PC-3 (cell line): Measurements from ENCODE around the gene TMEM250. TPM values are rescaled to one million over a fixed set of nuclear protein-coding genes. Genes with fewer than 3 reads are reported as not detected.

Source experiments
- ATAC-seq: fragments of 200-7000 bp; cut with Tn5 transposase; 2 replicates; pipeline ENCODE4 v1.9.1; 2020; ENCODE audit warnings: mild to moderate bottlenecking, moderate library complexity
- BruUV-seq: library from RNA; stranded (reverse); fragments of 400-500 nt; replicated peaks from 2 replicates; lab custom pipeline; 2021; lab: Mats Ljungman, UMichigan
- CTCF ChIA-PET: fragments of 300-600 bp; sonication (Branson Sonifier 250); formaldehyde crosslinking; loops from one replicate; lab custom pipeline; 2022; ENCODE audit warnings: antibody characterized with exemption; lab: Charles Lee
- POLR2A ChIA-PET: fragments of 300-600 bp; sonication (Branson Sonifier 250); formaldehyde crosslinking; loops from one replicate; lab custom pipeline; 2022; ENCODE audit warnings: antibody characterized with exemption; ENCODE audit not compliant: unreplicated experiment; lab: Charles Lee
- DNase-seq: peaks from one replicate; pipeline ENCODE4 v3.0.0-alpha.2; 2015
- H2AFZ ChIP-seq: fragments of 300-600 bp; sonication (generic); 2 replicates; pipeline ENCODE4 v1.6.0; 2016; ENCODE audit warnings: antibody characterized with exemption, low read length
- H3F3A ChIP-seq: fragments of 300-600 bp; sonication (generic); one replicate; pipeline ENCODE4 v1.6.0; 2017; ENCODE audit warnings: antibody characterized with exemption, low read length, control low read depth, mild to moderate bottlenecking; ENCODE audit not compliant: unreplicated experiment
- H3K27ac ChIP-seq: fragments of 300-600 bp; sonication (generic); 2 replicates; pipeline ENCODE4 v1.5.1; 2016; ENCODE audit warnings: mild to moderate bottlenecking, low read length
- H3K27me3 ChIP-seq: fragments of 300-600 bp; sonication (generic); 2 replicates; pipeline ENCODE4 v1.6.1; 2016; ENCODE audit warnings: low read length, mixed read lengths
- H3K36me3 ChIP-seq: fragments of 300-600 bp; sonication (generic); 2 replicates; pipeline ENCODE4 v1.6.1; 2016; ENCODE audit warnings: low read depth, mixed run types, low read length, mixed read lengths
- H3K4me1 ChIP-seq: fragments of 300-600 bp; sonication (generic); 2 replicates; pipeline ENCODE4 v1.5.1; 2016; ENCODE audit warnings: low read length; ENCODE audit not compliant: insufficient read depth
- H3K4me2 ChIP-seq: fragments of 300-600 bp; sonication (generic); 2 replicates; pipeline ENCODE4 v1.6.0; 2016; ENCODE audit warnings: low read length
- H3K4me3 ChIP-seq: fragments of 300-600 bp; sonication (generic); 2 replicates; pipeline ENCODE4 v1.5.1; 2016; ENCODE audit warnings: mild to moderate bottlenecking, low read length, mixed read lengths
- H3K79me2 ChIP-seq: fragments of 300-600 bp; sonication (generic); 2 replicates; pipeline ENCODE4 v1.6.1; 2017; ENCODE audit warnings: low read length, mixed read lengths
- H3K9ac ChIP-seq: fragments of 300-600 bp; sonication (generic); 2 replicates; pipeline ENCODE4 v1.6.0; 2016; ENCODE audit warnings: mild to moderate bottlenecking, low read length
- H3K9me2 ChIP-seq: fragments of 300-600 bp; sonication (generic); replicated peaks from 2 replicates; pipeline ENCODE4 v1.6.1; 2016; ENCODE audit warnings: mixed run types, low read length, mixed read lengths
- H3K9me3 ChIP-seq: fragments of 300-600 bp; sonication (generic); 2 replicates; pipeline ENCODE4 v1.6.1; 2016; ENCODE audit warnings: low read length, mixed read lengths
- H4K20me1 ChIP-seq: fragments of 300-600 bp; sonication (generic); 2 replicates; pipeline ENCODE4 v1.6.1; 2016; ENCODE audit warnings: low read length, mixed read lengths
- EZH2 ChIP-seq: fragments of 300-600 bp; sonication (generic); IDR thresholded peaks from one replicate; pipeline ENCODE4 v1.6.1; 2017; ENCODE audit warnings: antibody characterized with exemption, mild to moderate bottlenecking, low read length; ENCODE audit not compliant: unreplicated experiment
- EZH2phosphoT487 ChIP-seq: fragments of 300-600 bp; sonication (generic); IDR thresholded peaks from 2 replicates; pipeline ENCODE4 v1.6.1; 2018; ENCODE audit warnings: mild to moderate bottlenecking, antibody characterized with exemption, low read length, borderline replicate concordance
- intact Hi-C: fragments of 100-400 bp; cut with micrococcal nuclease; formaldehyde crosslinking; loops from 2 replicates; pipeline ENCODE4 v1.9.0; 2023
- total RNA-seq: library from RNA; depleted of rRNA; stranded (reverse); fragments of >200 nt; gene quantifications from 2 replicates; pipeline ENCODE4 v1.2.3, GENCODE V29; 2014
- TF ChIP-seq, protein P1 (sequence below): fragments of 300-600 bp; sonication (generic); conservative IDR thresholded peaks from 2 replicates; pipeline ENCODE4 v1.5.1; 2017; ENCODE audit warnings: antibody characterized with exemption, low read depth, mild to moderate bottlenecking, low read length

Gene TMEM250
- total RNA-seq, 1 experiment from 2014 or later = 64.7 TPM

DNA sequence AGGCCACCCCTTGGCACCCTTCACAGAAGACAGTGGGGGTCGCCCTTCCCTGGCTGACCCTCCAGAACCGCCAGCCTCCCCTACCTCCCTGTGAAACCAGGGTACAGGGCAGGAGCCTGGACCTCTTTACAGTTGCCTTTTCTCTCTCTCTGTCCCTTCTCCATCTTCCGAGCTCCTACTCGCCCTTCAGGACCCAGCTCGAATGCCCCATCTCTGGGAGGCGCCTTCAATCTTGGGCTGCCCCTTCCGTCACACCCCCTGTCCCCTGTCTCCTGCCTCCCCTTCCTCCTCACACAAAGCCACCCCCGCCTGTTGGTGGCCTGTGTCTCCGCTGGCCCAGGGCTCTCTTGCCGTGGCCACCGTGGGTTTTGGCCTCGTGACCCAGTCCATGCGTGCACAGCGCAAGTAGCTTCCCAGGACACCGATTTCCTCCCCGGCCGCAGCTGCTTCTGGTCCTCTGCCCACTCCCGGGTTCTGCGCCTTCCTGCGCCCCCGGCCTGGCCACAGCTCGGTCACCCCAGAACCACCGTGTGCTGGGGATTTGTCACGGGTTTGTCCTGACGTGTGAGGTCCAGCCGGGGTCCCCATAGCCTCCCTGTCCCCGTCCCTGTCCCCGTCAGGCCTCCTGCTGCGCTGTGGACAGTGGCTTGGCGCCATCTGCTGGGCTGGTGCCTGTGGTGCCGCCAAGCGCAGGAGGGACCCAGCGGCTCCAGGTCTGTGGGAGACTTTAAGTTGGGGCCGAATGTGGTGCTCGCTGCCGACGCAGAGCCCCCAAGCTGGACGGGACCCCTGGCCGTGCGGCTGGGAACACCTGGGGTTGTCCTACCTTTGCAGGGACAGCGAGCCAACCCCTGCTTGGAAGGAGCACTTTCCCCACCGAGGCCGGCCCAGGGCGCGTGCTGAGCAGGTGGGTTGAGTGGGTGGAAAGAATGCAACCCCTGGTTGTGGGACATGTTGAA lies 4.0 kb upstream of the TMEM250 start:
- no peaks in the 10 kb centered on the region for H4K20me1 ChIP-seq
- no peak overlapping the region for H3K4me3 ChIP-seq
- ChIA-PET CTCF (interaction anchor here (0.6 kb wide), 1 partner anchor 327 kb away, joined by 3 read pairs; no protein-coding TSS in a partner anchor), POLR2A (no interaction called here)
- H3K79me2 ChIP-seq = peaks cover 11% of the 10 kb centered on the region
- peak; percentile 40 for ATAC-seq
- no peaks in the 10 kb centered on the region for H3K9me3 ChIP-seq
- H3K9ac ChIP-seq = no peak overlapping the region
- intact Hi-C loops = loop anchor here (2.0 kb wide), 2 partner anchors 34 to 156 kb away; no protein-coding TSS in a partner anchor
- H3K36me3 ChIP-seq = no peaks in the 10 kb centered on the region
- H3K27me3 ChIP-seq = no peaks in the 10 kb centered on the region
- H3F3A ChIP-seq = no peaks in the 10 kb centered on the region
- no peak overlapping the region for H2AFZ ChIP-seq
- H3K4me1 ChIP-seq = peaks cover under 1% of the 10 kb centered on the region; the same call in 1 of the 2 replicates
- no peak overlapping the region for H3K4me2 ChIP-seq
- TF ChIP-seq EZH2phosphoT487 = no peak
- no peak for TF ChIP-seq EZH2
- TF ChIP-seq, protein P1, sequence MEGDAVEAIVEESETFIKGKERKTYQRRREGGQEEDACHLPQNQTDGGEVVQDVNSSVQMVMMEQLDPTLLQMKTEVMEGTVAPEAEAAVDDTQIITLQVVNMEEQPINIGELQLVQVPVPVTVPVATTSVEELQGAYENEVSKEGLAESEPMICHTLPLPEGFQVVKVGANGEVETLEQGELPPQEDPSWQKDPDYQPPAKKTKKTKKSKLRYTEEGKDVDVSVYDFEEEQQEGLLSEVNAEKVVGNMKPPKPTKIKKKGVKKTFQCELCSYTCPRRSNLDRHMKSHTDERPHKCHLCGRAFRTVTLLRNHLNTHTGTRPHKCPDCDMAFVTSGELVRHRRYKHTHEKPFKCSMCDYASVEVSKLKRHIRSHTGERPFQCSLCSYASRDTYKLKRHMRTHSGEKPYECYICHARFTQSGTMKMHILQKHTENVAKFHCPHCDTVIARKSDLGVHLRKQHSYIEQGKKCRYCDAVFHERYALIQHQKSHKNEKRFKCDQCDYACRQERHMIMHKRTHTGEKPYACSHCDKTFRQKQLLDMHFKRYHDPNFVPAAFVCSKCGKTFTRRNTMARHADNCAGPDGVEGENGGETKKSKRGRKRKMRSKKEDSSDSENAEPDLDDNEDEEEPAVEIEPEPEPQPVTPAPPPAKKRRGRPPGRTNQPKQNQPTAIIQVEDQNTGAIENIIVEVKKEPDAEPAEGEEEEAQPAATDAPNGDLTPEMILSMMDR = peak; percentile 88
- H3K9me2 ChIP-seq = no peaks in the 10 kb centered on the region
- DNase-seq = peak; percentile 61
- H3K27ac ChIP-seq = no peak overlapping the region
- BruUV-seq = no TSS peak

DNA sequence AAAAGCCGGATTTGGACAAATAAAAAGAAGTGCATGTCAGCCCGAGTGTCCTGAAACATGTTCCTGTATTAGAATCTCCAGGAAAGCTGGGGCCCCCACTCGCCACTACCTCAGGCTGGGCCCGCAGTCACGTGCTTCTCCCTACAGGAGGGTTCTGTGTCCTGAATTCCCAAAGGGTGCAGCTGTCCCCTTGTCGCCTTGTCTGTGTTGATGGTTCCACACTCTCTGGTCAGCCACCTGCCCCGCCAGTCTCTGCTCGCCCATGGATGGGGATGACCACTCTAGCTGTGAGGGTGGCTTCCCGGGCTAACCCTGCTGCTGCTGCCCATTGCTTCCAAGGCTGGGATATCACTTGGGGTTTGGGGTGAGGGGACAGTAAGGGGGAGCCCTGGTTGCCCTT lies 3.1 kb upstream of the TMEM250 start:
- ChIA-PET CTCF (interaction anchor here (0.6 kb wide), 2 partner anchors 32 to 115 kb away, joined by 3 to 4 read pairs; no protein-coding TSS in a partner anchor), POLR2A (no interaction called here)
- no peak for DNase-seq
- Histone ChIP-seq H4K20me1 (no peaks in the 10 kb centered on the region), H3K4me1 (peaks cover 7% of the 10 kb centered on the region; the same call in 1 of the 2 replicates), H3K4me3 (no peak overlapping the region), H2AFZ (no peak overlapping the region), H3K9me2 (no peaks in the 10 kb centered on the region), H3K9me3 (no peaks in the 10 kb centered on the region), H3K9ac (no peak overlapping the region), H3K4me2 (no peak overlapping the region), H3K79me2 (peaks cover 20% of the 10 kb centered on the region), H3F3A (no peaks in the 10 kb centered on the region), H3K27me3 (no peaks in the 10 kb centered on the region), H3K36me3 (no peaks in the 10 kb centered on the region), H3K27ac (no peak overlapping the region)
- BruUV-seq = no TSS peak
- ATAC-seq = no peak
- TF ChIP-seq EZH2phosphoT487 (no peak), EZH2 (no peak)
- TF ChIP-seq, protein P1 = no peak
- intact Hi-C loops = loop anchor here (2.0 kb wide), 2 partner anchors 33 to 155 kb away; no protein-coding TSS in a partner anchor

DNA sequence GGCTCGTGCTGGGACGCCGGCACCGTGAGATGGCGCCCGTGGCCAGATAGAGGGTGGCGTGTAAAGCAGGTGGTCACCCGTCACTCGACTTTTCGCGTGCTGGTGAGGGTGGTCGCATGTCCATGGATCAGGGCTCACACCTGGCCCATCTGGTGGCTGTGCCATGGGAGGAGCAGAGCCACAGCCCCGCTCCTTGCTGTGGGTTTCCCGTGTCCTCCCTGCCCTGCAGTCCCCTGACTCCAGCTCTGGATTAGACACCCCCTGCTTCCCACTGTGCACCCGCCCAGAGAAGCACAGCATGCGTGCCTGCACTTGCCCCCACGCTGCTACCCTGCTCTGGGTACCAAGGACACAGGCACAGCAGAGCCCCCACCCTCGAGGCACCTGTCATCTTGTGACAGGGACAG lies 1.8 kb upstream of the TMEM250 start:
- Histone ChIP-seq H3K9me2 (no peaks in the 10 kb centered on the region), H3K4me1 (peaks cover 7% of the 10 kb centered on the region; the same call in 1 of the 2 replicates), H3K27ac (no peak overlapping the region), H3K79me2 (peaks cover 21% of the 10 kb centered on the region), H3K36me3 (no peaks in the 10 kb centered on the region), H2AFZ (no peak overlapping the region), H3K9ac (no peak overlapping the region), H3F3A (no peaks in the 10 kb centered on the region), H3K4me3 (no peak overlapping the region), H3K4me2 (no peak overlapping the region), H4K20me1 (no peaks in the 10 kb centered on the region), H3K27me3 (no peaks in the 10 kb centered on the region), H3K9me3 (no peaks in the 10 kb centered on the region)
- ChIA-PET CTCF (no interaction called here), POLR2A (no interaction called here)
- ATAC-seq (no peak), DNase-seq (no peak)
- intact Hi-C loops = no loop called here
- TF ChIP-seq, protein P1 = no peak
- TF ChIP-seq EZH2phosphoT487 (no peak), EZH2 (no peak)
- BruUV-seq = no TSS peak
